ENCODE measurements around the gene XRCC4.
"Not testable (repeated sequence)": the region's sequence is repeated elsewhere in the genome, so short reads cannot be mapped to it uniquely, and the experiment has no call there.

Gene XRCC4

DNA sequence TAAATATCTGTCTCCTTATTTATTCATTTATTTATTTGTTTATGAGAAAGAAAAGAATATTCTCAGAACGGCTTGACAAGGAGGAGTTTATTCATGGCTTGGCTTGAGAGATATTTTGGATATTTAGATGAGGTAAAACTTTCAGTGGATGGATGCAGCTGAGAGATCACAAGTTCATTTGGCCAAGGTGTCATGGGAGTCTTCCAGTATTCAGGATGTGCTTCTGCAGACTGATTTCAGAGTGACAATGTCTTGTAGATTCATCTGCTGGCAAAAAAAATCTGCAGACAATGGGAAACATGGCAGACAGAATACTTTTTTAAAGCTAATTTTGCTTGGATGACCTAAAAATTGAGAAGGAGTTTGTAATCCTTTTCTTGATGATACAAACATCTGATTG, 38.5 kb downstream of the XRCC4 start:
- DNase-seq (ENCODE audit: low read depth in 2 of 3, low spot score in 1 of 3), result no peak

DNA sequence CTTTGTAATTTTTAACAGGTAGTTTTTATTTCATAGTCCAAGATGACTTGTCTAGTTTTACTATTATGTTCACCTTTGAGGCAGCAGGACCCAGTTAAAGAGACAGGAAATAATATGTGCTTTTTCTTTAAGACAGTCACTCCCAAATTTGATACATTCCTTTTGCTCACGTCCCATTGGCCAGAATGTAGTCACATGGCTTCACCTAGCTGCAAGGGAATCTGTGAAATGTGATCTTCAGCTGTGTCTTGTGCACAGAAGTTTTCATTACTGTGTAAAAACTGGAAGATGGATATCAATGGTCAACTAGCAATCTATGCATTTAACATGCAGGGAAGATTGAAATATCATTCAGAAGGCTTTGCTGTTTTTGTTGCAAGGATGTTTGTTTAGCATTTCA, 41.1 kb downstream of the XRCC4 start:
- no peak for DNase-seq (ENCODE audit: low read depth in 2 of 3, low spot score in 1 of 3)

DNA sequence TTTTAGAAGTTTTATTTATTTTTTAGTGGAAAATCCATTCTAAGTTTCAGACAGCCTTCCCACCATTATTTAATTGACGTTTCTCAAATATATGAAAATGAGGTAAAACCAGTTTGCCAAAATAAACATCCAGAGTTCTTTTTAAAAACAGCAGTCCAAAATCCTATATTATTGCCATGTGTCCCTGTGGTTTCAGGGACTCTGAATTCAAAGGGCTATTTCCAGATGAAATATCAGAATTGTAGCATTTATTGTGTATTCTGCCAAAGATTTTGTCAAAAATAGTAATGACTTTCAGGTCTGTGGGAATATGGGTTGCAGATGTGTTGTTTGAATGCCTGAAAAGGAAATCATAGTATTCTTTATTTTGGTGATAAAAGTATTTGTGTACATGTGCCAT, 41.6 kb downstream of the XRCC4 start:
- no peak for DNase-seq (ENCODE audit: low read depth in 2 of 3, low spot score in 1 of 3)

DNA sequence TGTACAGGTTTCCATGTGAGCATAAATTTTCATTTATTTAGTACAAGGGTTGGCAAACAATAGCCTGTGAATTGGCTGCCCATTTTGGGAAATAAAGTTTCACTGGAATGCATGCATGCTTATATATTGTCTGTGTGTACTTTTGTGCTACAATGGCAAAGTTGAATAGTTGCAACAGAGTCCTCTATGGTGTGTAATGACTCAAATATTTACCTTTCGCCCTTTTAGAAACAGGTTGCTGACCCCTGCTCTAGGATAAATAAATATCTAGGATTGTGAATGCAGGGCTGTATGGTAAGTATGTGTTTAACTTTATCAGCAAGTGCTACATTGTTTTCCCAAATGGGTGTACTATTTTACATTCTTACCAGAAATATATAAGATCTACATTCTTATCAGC, 47.2 kb downstream of the XRCC4 start:
- no peak for DNase-seq (ENCODE audit: low read depth in 2 of 3, low spot score in 1 of 3)

DNA sequence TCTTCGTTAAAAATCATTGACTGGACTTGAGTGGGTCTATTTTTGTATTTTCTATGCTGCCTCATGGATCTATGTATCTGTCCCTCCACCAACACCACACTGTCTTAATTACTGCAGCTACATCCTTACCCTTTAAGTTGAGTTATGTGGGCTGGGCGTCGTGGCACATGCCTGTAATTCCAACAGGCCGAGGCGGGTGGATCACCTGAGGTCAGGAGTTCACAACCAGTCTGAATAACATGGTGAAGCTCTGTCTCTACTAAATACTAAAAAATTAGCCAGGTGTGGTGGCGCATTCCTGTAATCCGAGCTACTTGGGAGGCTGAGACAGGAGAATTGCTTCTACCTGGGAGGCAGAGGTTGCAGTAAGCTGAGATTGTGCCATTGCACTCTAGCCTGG, 48.2 kb downstream of the XRCC4 start:
- no peak for DNase-seq (ENCODE audit: low read depth in 2 of 3, low spot score in 1 of 3)

DNA sequence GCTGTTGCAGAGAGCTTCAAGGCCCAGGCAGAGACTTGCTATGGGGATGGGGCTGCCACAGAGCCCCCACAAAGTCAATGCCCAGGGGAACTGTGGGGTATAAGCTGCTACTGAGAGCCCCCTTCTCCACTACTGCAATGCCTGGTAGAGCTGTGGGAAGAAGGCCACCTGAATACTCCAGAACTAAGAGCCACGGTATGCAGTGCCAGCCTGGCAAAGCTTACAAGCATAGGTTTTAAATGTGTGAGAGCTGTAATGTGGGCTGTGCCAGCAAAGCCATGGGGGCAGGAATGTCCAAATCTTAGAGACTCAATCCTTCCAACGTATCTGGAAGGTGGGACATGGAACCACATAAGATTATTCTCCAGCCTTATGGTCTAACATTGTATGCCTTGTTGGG, 49.2 kb downstream of the XRCC4 start:
- DNase-seq (ENCODE audit: low read depth in 2 of 3, low spot score in 1 of 3), result no peak

DNA sequence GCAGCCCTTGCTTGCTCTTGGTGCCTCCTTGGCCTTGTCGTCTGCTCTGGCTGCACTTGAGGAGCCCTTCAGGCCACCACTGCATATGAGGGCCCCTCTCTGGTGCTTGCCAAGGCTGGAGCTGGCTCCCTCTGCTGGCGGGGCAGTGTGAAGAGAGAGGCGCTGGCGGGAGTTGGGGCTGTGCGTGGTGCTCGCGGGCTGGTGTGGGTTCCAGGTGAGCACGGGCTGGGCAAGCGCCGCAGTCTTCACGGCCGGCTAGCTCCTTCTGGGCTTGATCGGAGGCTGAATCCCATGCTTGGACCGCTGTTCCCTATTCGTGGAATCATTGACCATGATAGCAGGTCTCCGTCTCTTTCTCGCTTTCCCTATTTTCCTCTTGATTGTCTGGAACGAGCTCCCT, 56.5 kb downstream of the XRCC4 start:
- no peak for DNase-seq (ENCODE audit: low read depth in 2 of 3, low spot score in 1 of 3)

DNA sequence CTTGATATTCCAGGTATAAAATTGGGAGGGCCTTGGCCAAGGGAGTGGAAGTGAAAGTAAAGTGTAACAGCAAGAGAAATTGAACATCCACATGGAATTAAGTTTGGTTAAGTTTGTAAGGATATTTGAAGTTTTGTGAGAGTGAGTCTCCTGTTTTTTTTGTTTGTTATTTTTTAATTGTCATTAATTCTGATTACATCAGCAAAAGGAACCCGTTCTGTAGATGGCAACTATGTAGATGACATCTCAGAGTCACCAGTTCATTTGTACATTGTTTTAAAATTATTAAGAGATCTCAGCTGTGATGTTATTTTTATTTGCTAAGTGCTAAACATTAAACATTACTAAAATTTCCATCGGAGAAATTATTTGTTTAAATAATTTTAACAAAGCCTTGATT, 65.2 kb downstream of the XRCC4 start:
- no peak for DNase-seq (ENCODE audit: low read depth in 2 of 3, low spot score in 1 of 3)

DNA sequence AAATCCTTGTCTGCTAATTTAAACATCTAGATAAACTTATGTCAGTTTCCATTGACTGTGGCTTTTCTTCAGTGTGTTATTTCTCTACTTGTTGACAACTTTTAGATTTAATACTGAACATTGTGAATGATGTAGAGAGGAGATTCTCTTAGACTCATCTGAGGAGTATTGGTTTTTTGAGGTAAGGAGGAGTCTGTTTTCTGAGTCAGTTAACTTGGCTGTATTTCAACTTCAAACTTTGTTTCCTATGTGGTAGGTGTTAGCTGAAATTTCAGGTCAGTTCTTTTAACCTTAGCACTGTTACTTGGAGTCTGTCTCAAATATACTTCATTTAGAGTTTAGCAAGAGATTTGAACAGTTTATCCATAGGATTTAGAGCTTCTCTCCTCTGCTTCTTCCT, 67.9 kb downstream of the XRCC4 start:
- DNase-seq (ENCODE audit: low read depth in 2 of 3, low spot score in 1 of 3), result no peak

DNA sequence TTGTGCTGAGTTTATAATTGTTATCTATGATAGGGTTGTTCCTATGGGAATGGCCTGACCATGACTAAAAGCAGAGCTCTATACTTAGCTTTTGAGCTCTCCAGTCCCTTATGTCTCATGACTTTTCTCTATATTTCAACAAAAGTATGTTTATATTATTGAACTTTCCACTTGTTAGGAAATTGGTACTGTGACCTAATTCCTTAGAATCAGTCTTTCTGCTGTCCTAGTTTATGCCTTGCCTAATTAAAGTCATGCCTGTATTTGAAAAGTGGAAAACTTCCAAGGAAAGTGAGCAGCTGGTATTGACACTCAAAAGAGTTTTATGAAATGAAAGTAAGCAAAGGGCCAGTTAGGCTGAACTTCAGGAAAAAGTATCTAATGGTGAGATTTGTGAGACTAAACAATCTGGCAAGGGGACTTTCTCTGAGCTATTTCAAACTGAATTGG, 68.6 kb downstream of the XRCC4 start:
- DNase-seq (ENCODE audit: low read depth in 2 of 3, low spot score in 1 of 3), result no peak

DNA sequence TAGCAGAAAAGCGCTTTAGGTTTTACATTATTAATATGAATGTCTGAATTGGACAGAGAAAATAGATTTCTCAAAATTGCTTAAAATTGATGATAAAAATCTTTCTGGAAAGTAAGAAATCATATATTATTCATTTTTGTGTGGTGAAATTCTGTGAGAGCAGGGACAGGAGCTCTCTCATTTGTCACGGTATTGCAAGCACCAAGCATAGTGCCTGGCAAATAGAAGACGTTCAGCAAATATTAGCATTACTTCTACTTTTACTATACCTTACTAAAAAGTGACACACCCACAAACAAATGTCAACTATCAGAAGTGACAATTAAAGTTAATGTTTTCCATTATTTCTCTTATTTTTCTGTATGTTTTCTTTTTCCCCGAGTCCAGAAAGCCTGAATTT, 69.1 kb downstream of the XRCC4 start:
- DNase-seq (ENCODE audit: low read depth in 2 of 3, low spot score in 1 of 3), result no peak

DNA sequence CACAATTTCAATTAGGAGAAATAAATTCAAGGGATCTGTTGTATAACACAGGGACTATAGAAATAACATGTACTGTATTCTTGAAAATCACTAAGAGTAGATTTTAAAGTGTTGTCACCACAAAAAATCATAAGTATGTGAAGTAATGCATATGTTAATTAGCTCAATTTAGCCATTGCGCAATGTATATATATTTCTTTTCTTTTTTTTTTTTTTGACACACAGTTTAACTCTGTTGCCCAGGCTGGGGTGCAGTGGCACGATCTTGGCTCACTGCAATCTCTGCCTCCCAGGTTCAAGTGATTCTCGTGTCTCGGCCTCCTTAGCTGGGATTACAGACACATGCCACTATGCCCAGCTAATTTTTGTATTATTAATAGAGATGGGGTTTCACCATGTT, 70.2 kb downstream of the XRCC4 start:
- no peak for DNase-seq (ENCODE audit: low read depth in 2 of 3, low spot score in 1 of 3)

DNA sequence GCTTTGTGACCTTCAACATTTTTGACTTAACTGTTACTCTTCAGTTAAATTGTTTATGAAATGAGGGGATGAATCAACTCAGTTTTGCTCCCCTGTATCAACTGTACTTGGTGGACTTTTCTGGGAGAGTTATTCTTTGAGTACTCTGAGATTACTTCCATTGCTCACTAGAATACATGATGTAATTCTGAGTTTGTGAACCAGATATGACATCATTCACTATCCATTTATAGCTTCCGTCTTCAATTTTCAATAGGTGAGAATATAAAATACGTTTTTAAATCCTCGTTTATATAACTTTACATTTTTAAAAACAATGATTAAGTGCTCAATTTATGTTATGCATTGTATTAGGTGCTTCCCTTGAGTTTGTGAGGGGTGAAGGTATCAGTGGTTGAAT, 71.0 kb downstream of the XRCC4 start:
- DNase-seq (ENCODE audit: low read depth in 2 of 3, low spot score in 1 of 3), result no peak

DNA sequence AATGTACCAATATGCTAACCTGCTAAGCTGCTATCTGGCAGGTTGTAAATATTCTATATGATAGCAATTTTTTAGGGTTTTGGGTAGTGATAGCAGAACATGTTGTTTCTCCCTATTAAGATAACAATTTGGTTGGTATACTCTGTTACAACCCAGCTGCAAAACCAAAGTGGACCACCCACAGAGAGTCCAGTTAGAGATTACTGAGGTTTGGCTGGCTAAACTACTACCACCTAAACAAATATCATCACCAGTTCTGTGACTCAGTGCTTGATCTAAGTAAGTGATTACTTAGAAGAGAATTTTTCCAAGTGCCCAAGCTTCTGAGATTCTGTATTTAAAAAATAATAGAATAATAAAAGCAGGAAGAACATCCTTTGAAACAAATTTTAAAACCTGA, 72.3 kb downstream of the XRCC4 start:
- no peak for DNase-seq (ENCODE audit: low read depth in 2 of 3, low spot score in 1 of 3)

DNA sequence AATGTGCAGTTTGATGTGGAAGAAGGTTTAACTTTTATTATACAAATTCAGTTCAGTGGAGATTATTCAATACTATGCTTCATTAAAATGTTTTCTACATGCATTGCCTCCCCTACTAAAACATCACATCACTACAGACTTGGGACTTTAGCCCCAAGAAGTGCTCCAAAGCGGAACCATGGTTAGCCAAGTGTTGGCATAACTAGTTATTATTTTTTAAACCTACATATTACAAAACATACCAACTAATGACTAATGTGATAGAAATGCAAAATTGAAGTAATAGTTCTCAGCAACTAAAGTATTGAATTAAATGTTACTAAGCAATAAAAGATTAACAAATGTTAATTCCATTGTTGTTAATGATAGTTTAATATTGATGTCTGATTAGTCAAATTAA, 74.5 kb downstream of the XRCC4 start:
- no peak for DNase-seq (ENCODE audit: low read depth in 2 of 3, low spot score in 1 of 3)

DNA sequence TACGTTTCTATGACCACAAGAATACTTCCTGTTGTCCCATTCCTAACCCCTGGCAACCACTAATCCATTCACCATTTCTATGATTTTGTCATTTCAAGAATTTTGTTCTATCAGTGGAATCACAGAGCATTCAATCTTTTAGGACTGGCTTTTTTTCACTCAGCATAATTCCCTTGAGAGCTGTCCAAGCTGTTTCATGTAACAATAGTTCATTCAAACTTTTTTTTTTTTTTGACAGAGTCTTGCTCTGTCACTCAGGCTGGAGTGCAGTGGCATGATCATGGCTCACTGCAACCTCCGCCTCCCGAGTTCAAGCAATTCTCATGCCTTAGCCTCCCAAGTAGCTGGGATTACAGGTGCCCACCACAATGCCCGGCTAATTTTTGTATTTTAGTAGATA, 75.6 kb downstream of the XRCC4 start:
- DNase-seq (ENCODE audit: low read depth in 2 of 3, low spot score in 1 of 3), result not testable (repeated sequence)

DNA sequence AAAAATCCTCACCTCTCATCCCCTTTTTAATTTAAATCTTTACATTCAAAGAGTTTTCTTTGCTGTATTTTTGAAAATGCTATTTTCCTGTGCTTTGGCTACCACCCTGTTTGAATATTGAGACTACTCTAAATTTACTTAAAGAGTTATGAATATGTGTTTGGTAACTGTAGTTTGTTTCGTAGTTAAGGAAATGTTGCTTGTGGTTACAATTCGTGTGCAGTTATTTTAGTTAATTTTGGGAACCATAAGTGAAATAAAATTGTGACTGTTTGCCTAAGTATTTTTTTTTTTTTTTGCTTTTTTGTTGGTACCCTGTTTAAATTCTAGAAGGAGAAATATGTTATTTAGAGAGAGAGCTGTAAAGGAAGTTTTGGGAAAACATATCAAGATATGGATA, 78.7 kb downstream of the XRCC4 start:
- DNase-seq (ENCODE audit: low read depth in 2 of 3, low spot score in 1 of 3), result no peak

DNA sequence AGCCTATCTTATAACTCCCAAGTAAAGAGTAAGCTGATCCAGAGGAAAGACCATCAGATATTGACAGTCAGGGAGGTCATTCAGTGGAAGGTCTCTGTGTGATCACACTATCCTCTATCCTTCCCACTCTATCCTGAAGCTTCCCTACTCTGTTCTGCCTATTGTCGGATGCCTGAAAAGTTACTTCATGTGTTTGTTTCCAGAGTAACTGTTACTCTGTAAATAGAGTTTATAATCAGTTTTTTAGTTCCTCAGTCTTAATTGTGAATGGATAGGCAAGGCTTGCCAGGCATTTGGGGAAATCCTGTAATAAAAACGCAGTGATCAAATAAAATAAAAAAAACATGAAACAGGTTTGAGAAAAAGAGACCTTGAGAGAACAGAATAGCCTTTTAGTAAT, 79.8 kb downstream of the XRCC4 start:
- DNase-seq (ENCODE audit: low read depth in 2 of 3, low spot score in 1 of 3), result no peak

DNA sequence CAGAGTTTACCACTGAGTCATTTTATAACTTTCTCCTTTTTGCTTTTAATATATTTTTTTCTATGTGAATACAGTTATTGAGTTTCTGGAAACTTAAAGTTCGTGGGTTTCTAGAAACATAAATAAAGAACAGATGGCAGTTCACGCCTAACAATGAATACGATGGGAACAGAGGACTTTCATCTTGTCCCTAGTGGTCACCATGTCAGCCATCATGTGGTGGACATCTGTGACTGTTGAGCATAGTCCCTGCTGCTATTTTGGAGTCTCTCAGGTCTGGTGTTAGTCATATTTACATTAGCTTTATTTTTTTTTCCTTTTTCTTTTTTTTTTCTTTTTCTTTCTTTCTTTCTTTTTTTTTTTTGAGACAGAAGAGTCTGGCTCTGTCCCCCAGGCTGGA, 85.3 kb downstream of the XRCC4 start:
- no peak for DNase-seq (ENCODE audit: low read depth in 2 of 3, low spot score in 1 of 3)

DNA sequence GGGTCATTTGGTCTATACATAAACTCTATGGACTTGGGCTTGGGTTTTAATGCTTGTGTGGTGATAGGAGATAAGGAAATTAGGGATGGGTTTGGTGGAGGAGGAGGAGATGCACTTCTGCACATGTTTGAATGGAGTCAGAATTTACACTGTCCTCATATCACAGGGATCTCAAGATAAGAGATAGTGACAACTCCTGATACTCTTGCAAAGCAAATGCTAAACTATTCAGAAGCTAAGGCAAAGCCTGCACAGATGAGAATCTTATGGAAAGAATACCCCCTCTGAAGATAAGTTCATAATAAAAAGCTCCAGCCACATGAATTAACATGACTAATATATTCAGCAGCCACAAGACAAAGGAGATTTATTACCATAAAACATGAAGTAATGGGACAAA, 90.2 kb downstream of the XRCC4 start:
- no peak for DNase-seq (ENCODE audit: low read depth in 2 of 3, low spot score in 1 of 3)

DNA sequence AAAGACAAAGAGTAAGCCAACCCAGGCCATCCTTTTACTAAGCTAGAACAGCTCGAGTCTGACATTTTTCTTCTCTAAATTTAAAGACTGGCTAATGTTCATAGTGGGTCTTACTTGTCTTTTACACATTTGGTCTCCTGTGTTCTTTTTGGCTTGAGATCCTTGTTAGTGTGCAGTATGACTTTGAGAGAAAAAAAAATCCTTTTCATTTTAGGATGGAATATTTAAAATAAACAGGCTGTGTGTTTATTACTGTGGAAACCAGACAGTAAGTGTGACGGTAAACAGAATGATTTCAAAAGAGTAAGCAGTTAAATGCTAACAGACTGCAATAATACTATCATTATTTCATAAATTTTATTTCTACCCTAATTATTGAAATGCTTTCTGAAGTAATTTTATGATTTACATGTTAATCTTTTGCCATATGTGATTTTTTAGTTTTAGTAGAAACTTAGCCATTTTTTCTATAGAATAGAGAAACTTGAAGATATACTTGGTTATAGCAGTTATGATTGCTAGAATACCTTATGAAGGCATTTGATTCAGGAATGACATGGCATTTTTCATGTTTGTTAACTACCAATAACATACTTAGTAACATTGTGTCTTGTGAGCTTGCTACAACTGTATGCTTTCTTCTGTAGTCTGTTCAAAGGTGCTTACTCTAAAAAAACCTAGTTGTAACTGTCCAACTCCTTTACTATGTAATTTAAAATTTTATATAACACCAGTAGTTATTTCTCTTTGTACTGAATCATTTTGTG, 92.4 kb downstream of the XRCC4 start:
- no peak for DNase-seq (ENCODE audit: low read depth in 2 of 3, low spot score in 1 of 3)

DNA sequence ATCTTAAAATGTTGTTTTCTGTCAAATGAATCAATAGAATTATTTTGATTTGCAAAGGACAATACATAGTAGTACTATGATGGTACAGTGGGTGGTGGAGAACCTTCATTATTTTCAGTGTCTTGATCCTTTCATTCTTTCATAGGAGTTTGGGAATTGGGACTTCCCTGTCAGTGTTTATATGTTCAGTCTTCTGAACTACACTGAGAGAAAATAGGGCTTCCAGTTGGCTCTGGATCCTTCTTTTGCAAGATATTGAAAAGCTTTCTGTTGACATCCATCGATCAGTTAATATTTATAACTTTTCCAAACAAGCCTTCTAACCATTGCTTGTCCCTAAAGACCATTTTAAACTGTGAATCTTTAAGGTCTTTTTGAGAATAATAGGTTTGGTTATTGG, 94.7 kb downstream of the XRCC4 start:
- no peak for DNase-seq (ENCODE audit: low read depth in 2 of 3, low spot score in 1 of 3)

DNA sequence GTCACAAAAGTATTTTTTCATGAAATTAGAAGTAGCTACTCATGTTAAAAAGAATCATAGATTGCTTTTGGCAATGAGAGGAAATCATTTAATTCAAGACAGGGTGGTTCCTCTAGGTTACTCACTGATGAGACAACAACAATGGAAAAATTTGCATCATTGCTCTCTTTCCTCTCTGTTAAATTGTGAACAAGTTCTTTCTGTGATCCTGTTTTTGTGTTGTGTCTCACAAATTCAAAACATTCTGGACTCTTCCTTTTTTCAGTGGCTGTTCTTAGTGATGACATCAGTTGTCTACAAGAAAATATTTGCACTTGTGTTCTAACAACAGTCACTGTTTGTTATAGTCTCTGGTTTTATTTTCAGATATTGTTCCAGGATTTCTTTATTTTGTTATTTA, 95.3 kb downstream of the XRCC4 start:
- no peak for DNase-seq (ENCODE audit: low read depth in 2 of 3, low spot score in 1 of 3)

DNA sequence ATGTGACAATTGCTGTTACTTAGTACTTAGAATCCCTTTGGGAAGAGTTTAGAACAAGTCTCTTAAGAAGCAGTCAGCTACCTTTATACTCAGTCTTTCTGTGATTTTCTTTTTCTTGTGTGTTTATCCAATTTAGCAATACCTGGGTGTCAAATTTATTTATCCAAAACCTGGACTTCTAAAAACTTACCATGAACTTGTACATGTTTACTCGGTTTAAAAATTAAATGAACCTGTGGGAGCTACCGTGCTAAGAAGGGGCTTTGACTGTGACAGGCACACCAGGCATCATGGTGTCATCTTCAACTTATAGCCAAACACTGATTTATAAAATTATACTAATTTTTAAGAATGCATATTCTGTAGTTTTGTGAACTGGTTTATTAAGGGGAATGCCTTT, 96.5 kb downstream of the XRCC4 start:
- no peak for DNase-seq (ENCODE audit: low read depth in 2 of 3, low spot score in 1 of 3)
